Measurements from ENCODE around the gene TMEM218. TPM values are rescaled to one million over a fixed set of nuclear protein-coding genes. Genes with fewer than 3 reads are reported as not detected.
A peak's percentile ranks its signal among the peaks of the same experiment; 100 is the strongest.

TMEM218 gene
- total RNA-seq (10 to 100 TPM; 14.0 to 34.6 (median 26.0) TPM), polyA plus RNA-seq (10 to 100 TPM; 12.0 to 23.3 (median 15.6) TPM)

DNA sequence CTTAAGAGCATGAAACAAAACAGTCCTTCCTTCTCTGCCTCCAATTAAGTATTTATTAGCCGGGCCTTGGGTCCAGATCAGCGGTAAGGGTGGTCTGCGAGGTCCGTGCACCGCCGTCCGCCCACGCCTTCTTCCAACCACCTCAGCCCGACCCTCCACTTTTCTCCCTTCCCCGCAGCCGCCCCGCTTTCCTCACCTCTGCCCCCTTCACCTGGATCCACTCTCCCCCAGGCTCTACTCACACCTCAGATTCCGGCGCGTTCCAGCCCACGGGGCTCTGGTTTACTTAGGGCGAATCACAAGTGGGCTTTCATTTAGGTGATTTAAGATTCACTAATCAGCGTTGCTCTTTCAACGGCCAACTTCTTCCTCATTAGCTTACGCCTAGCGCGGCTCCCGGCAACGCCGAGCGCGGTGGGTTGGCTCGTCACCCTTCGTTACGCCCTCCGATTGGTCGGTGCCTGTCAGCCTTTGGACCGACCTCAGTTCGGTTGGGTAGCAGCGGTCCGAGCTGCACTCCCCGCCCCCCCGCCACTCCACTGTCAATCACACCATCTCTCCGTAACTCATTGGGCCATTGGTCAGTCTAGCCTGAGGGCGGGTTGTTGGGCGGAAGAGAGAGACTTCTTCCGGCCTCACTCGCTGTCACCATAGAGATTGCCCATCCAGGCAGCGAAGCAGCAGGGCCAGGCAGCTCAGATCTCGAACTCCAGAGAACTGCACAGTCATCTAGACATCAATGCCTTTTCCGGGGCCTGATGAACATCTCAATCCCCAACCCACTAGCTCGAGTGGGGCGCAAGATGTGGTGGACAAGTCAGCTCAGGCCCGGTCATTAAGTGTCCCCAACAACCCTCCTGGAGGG lies at the start of gene TMEM218:
TSS of gene TMEM218 (minus strand) at position 284 of the 865 bp plus-strand sequence. CDS start 9,385 bp downstream, outside the sequence.
- no peaks in the 10 kb centered on the region for H3K36me3 ChIP-seq
- peak; percentile 100 for DNase-seq
- intact Hi-C loops (cut with DNase I) = loop anchor here (5.0 kb wide), 3 partner anchors 159 to 481 kb away; partner anchors contain the start of genes CCDC15 and STT3A
- no peaks in the 10 kb centered on the region for H3K27me3 ChIP-seq
- peaks cover 0 to 9% (median 9%) of the 10 kb centered on the region in 4 donors for H3K4me1 ChIP-seq
- H3K4me3 ChIP-seq = peak within 1 kb of the TSS; percentile 60 to 74 (median 70)
- 6% methylated on average over 49 of the region's 49 CpGs for WGBS, 2 donors
- H3K9me3 ChIP-seq = no peaks in the 10 kb centered on the region
- peak; percentile 17 to 62 (median 49) for TF ChIP-seq POLR2AphosphoS5 (IDR thresholded peaks at IDR 0.05)
- TF ChIP-seq EP300 (IDR thresholded peaks at IDR 0.05) = no peak
- H3K27ac ChIP-seq = peak within 1 kb of the TSS; percentile 82 to 86 (median 84)

DNA sequence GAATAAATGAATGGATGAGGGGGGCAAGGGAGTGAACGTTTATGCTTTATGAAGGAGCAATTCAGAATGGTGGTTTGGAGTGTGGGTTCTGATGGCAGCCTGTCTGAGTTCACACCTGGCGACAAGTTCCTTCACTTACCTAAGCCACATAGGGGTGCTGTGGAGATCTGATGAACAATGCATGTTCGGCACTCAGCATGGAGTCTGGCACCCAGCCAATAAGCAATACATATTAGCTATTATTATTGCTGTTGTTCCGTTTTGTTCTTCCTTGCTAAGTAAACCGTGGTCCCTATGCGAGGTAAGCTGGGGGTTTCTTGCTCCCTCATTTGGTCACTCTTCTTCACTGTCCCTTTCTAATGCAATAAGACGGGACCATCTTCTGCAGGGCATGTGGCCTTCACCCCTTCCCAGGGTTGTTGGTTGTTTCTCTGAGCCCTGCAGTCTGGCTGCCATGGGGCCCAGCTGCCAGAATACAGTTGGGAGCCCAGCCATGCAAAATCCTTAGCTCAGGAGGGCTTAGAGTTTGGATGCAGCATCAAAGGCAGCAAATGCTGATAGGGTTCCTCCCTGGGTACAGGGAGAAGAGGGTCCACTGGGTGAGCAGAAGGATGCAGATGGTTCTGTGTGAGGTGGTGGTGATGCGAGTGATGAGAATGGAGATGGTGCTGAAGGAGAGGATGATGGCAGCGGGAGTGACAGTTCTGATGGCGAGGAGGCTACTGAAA lies 46.7 kb upstream of the TMEM218 start:
- Histone ChIP-seq H3K27ac (no peak overlapping the region), H3K4me1 (no peaks in the 10 kb centered on the region), H3K27me3 (no peaks in the 10 kb centered on the region), H3K4me3 (no peak overlapping the region), H3K36me3 (no peaks in the 10 kb centered on the region), H3K9me3 (no peaks in the 10 kb centered on the region)
- 84 to 86% methylated on average over 10 of the region's 10 CpGs for WGBS, 2 donors
- intact Hi-C loops (cut with DNase I) = no loop called here
- TF ChIP-seq EP300 (IDR thresholded peaks at IDR 0.05) (no peak), POLR2AphosphoS5 (IDR thresholded peaks at IDR 0.05) (no peak), POLR2A (IDR thresholded peaks at IDR 0.05) (no peak)
- TF ChIP-seq, protein P1, sequence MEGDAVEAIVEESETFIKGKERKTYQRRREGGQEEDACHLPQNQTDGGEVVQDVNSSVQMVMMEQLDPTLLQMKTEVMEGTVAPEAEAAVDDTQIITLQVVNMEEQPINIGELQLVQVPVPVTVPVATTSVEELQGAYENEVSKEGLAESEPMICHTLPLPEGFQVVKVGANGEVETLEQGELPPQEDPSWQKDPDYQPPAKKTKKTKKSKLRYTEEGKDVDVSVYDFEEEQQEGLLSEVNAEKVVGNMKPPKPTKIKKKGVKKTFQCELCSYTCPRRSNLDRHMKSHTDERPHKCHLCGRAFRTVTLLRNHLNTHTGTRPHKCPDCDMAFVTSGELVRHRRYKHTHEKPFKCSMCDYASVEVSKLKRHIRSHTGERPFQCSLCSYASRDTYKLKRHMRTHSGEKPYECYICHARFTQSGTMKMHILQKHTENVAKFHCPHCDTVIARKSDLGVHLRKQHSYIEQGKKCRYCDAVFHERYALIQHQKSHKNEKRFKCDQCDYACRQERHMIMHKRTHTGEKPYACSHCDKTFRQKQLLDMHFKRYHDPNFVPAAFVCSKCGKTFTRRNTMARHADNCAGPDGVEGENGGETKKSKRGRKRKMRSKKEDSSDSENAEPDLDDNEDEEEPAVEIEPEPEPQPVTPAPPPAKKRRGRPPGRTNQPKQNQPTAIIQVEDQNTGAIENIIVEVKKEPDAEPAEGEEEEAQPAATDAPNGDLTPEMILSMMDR (IDR thresholded peaks at IDR 0.05) = no peak
- no peak for DNase-seq

DNA sequence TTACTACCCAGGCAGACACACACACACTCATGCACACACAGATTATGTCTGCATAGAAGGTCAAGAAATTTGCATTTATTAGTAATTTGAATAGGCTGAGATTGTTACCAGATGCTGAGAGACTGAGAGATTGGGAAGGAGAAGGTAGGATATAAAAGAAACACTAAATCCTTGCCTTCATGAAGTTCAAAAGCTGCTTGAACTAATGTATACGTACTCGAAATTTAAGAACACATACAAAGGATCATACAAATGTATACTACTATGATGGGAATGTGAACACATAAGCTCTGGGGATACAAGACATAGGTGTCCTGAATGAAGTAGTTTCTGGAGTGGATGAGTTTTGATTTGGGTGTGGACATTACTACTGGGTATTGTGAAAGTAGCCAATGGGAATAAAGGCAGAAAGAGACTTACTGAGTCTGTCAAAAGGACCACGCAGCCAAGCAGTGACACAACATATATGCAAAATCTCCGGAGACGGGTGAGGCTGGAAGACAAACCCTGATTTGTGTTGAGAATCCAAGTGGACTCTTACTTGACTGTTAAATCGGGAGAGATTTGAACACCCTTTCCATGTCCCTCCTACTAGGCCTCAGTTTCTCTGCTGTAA lies 45.8 kb upstream of the TMEM218 start:
- Histone ChIP-seq H3K4me1 (no peaks in the 10 kb centered on the region), H3K4me3 (no peak overlapping the region), H3K27ac (no peak overlapping the region), H3K36me3 (no peaks in the 10 kb centered on the region), H3K9me3 (no peaks in the 10 kb centered on the region), H3K27me3 (no peaks in the 10 kb centered on the region)
- intact Hi-C loops (cut with DNase I) = no loop called here
- 82 to 86% methylated on average over 6 of the region's 6 CpGs for WGBS, 2 donors
- DNase-seq = no peak
- no peak for TF ChIP-seq POLR2AphosphoS5 (IDR thresholded peaks at IDR 0.05)
- TF ChIP-seq, protein P1 (IDR thresholded peaks at IDR 0.05) = no peak
- no peak for TF ChIP-seq POLR2A (IDR thresholded peaks at IDR 0.05)
- no peak for TF ChIP-seq EP300 (IDR thresholded peaks at IDR 0.05)

DNA sequence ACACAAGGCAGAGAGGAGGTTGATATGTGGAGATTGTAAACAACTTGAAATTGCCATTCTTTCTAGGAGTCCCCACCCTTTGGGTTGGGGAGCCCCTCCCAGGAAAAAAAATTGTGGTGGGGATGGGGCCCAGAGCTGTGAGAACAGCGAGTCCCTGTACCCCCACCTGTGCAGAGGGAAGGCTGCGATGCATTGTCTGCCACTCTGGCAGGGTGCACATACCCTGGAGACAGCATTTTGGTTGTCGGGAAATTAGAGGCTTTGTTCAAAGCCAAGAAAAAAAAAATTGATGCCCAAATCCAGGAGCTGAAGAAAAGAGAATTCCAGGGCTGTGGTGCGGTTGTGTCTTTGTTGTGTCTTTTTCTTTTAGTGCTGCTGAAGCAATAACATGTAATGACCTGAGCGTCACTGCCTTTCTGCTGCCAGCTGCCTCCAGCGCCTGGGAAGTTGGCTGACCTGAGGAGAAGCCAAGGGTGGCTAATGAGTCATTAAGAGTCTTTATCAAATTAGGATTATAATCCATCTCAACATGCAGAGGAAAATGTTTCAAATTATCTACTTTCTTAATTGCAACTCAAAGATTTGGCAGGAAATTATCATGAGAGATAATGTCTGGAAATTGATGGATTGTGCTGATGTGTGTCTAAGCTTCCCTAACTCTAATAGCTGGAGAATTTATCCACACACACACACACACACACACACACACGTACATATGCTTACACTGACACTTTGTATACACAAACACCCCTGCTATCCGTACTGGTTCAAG lies 45.1 kb upstream of the TMEM218 start:
- no peaks in the 10 kb centered on the region for H3K4me1 ChIP-seq
- no peaks in the 10 kb centered on the region for H3K36me3 ChIP-seq
- DNase-seq = no peak
- H3K27me3 ChIP-seq = no peaks in the 10 kb centered on the region
- no peak for TF ChIP-seq POLR2AphosphoS5 (IDR thresholded peaks at IDR 0.05)
- H3K4me3 ChIP-seq = no peak overlapping the region
- H3K9me3 ChIP-seq = no peaks in the 10 kb centered on the region
- WGBS, 2 donors = 61 to 78% methylated on average over 8 of the region's 8 CpGs
- H3K27ac ChIP-seq = no peak overlapping the region
- intact Hi-C loops (cut with DNase I) = no loop called here

DNA sequence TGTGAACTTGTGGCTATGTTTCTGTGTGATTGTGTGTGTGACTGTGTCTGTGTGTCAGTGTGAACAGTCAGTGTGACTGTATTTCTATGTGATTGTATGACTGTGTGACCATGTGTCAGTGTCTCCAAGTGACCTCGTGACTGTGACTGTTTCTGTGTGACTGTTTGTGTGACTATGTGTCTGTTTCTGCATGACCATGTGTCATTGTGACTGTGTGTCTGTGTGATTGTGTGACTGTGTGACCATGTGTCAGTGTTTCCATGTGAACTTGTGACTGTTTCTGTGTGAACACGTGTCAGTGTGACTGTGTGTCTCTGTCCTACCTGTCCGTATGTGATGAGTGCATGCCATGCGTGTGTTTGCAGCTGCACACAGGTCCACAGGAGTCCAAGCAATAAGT lies 44.3 kb upstream of the TMEM218 start:
- intact Hi-C loops (cut with DNase I) = no loop called here
- Histone ChIP-seq H3K9me3 (no peaks in the 10 kb centered on the region), H3K36me3 (no peaks in the 10 kb centered on the region), H3K27me3 (no peaks in the 10 kb centered on the region), H3K4me1 (no peaks in the 10 kb centered on the region), H3K4me3 (no peak overlapping the region), H3K27ac (no peak overlapping the region)
- WGBS, 2 donors = 78 to 89% methylated on average over 4 of the region's 4 CpGs
- no peak for DNase-seq
- no peak for TF ChIP-seq POLR2A (IDR thresholded peaks at IDR 0.05)
- TF ChIP-seq, protein P1 (IDR thresholded peaks at IDR 0.05) = no peak
- no peak for TF ChIP-seq POLR2AphosphoS5 (IDR thresholded peaks at IDR 0.05)
- no peak for TF ChIP-seq EP300 (IDR thresholded peaks at IDR 0.05)
